HEK293 (cell line): ENCODE measurements around the gene FAM83C.
A peak's percentile ranks its signal among the peaks of the same experiment; 100 is the strongest.

Experiments used
- CTCF ChIA-PET: fragments of 350-600 bp; formaldehyde crosslinking; extraction: SDS; loops from one replicate; lab custom pipeline; 2021; ENCODE audit warnings: antibody characterized with exemption; lab: Yijun Ruan, JAX
- POLR2A ChIA-PET: fragments of 300-600 bp; formaldehyde crosslinking; extraction: SDS; loops from one replicate; lab custom pipeline; 2020; ENCODE audit warnings: antibody characterized with exemption, inconsistent platforms; lab: Yijun Ruan, JAX
- H3K27ac ChIP-seq: fragments of 200-500 bp; sonication (Bioruptor generic); 2 replicates; pipeline ENCODE4 v1.5.1; 2014; ENCODE audit warnings: low read depth, low read length, control low read depth, inconsistent platforms; ENCODE audit errors: extremely low read depth
- H3K36me3 ChIP-seq, 2 experiments: fragments of 200-500 bp in 1 of 2; sonication (Bioruptor generic) in 1 of 2; 1 replicate in 1 of 2; 2 replicates in 1 of 2; pipeline ENCODE4 v1.5.1; 2014 to 2017; ENCODE audit warnings: inconsistent platforms in 2 of 2, low read length in 2 of 2; ENCODE audit not compliant: control insufficient read depth in 2 of 2, insufficient read depth in 1 of 2
- H3K4me1 ChIP-seq: fragments of 200-500 bp; sonication (Bioruptor generic); 2 replicates; pipeline ENCODE4 v1.5.1; 2014; ENCODE audit warnings: mild to moderate bottlenecking, low read length, inconsistent platforms; ENCODE audit not compliant: control insufficient read depth, insufficient read depth
- H3K4me3 ChIP-seq: 2 replicates; pipeline ENCODE4 v1.5.1; 2011; ENCODE audit warnings: low read depth, mild to moderate bottlenecking, control low read depth, low read length, moderate library complexity
- H3K9me3 ChIP-seq: fragments of 200-500 bp; sonication (Bioruptor generic); 2 replicates; pipeline ENCODE4 v1.5.1; 2014; ENCODE audit warnings: low read depth, low read length, inconsistent platforms; ENCODE audit not compliant: control insufficient read depth, insufficient read depth
- HOXC10 ChIP-seq: sonication (generic); formaldehyde crosslinking; IDR thresholded peaks from 2 replicates; pipeline ENCODE4 v1.8.1; 2023; ENCODE audit warnings: mild to moderate bottlenecking, missing genetic modification reagents
- IKZF3 ChIP-seq: fragments of 450-650 bp; IDR thresholded peaks from 2 replicates; pipeline ENCODE4 v1.5.0; 2018; ENCODE audit warnings: missing biosample characterization, mild to moderate bottlenecking, missing genetic modification characterization, moderate library complexity
- KLF8 ChIP-seq: fragments of 450-650 bp; formaldehyde crosslinking; IDR thresholded peaks from 2 replicates; pipeline ENCODE4 v1.5.1; 2016; ENCODE audit warnings: missing biosample characterization, missing genetic modification characterization
- SCRT1 ChIP-seq: fragments of 450-650 bp; formaldehyde crosslinking; IDR thresholded peaks from 2 replicates; pipeline ENCODE4 v1.5.1; 2016; ENCODE audit warnings: missing biosample characterization, missing genetic modification characterization, borderline replicate concordance
- SCRT2 ChIP-seq: fragments of 450-650 bp; formaldehyde crosslinking; IDR thresholded peaks from 2 replicates; pipeline ENCODE4 v1.5.1; 2016; ENCODE audit warnings: missing biosample characterization, missing genetic modification characterization
- YY1 ChIP-seq: fragments of 450-650 bp; formaldehyde crosslinking; IDR thresholded peaks from 2 replicates; pipeline ENCODE4 v1.5.1; 2018; ENCODE audit warnings: missing biosample characterization, missing genetic modification characterization
- ZBTB1 ChIP-seq: fragments of 450-650 bp; formaldehyde crosslinking; IDR thresholded peaks from 2 replicates; pipeline ENCODE4 v1.5.1; 2016; ENCODE audit warnings: missing biosample characterization, missing genetic modification characterization
- ZFP69B ChIP-seq: fragments of 450-650 bp; formaldehyde crosslinking; IDR thresholded peaks from 2 replicates; pipeline ENCODE4 v1.5.1; 2016; ENCODE audit warnings: missing biosample characterization, missing genetic modification characterization
- ZNF121 ChIP-seq: fragments of 450-650 bp; formaldehyde crosslinking; IDR thresholded peaks from 2 replicates; pipeline ENCODE4 v1.5.1; 2016; ENCODE audit warnings: missing biosample characterization, missing genetic modification characterization
- ZNF175 ChIP-seq: fragments of 450-650 bp; formaldehyde crosslinking; IDR thresholded peaks from 2 replicates; pipeline ENCODE4 v1.5.1; 2016; ENCODE audit warnings: missing biosample characterization, missing genetic modification characterization
- ZNF24 ChIP-seq: fragments of 450-650 bp; formaldehyde crosslinking; IDR thresholded peaks from 2 replicates; pipeline ENCODE4 v1.5.1; 2016; ENCODE audit warnings: missing biosample characterization, missing genetic modification characterization
- ZNF37A ChIP-seq: fragments of 450-650 bp; IDR thresholded peaks from 2 replicates; pipeline ENCODE4 v1.5.1; 2018; ENCODE audit warnings: missing biosample characterization, missing genetic modification characterization
- ZNF473 ChIP-seq: fragments of 450-650 bp; formaldehyde crosslinking; IDR thresholded peaks from 2 replicates; pipeline ENCODE4 v1.5.1; 2017; ENCODE audit warnings: missing biosample characterization, missing genetic modification characterization
- ZNF596 ChIP-seq: fragments of 450-650 bp; IDR thresholded peaks from 2 replicates; pipeline ENCODE4 v1.5.0; 2018; ENCODE audit warnings: missing biosample characterization, mild to moderate bottlenecking, missing genetic modification characterization, moderate library complexity
- ZNF600 ChIP-seq: fragments of 450-650 bp; formaldehyde crosslinking; IDR thresholded peaks from 2 replicates; pipeline ENCODE4 v1.5.1; 2016; ENCODE audit warnings: missing biosample characterization, missing genetic modification characterization
- ZNF660 ChIP-seq: fragments of 450-650 bp; IDR thresholded peaks from 2 replicates; pipeline ENCODE4 v1.5.1; 2018; ENCODE audit warnings: missing biosample characterization, mild to moderate bottlenecking, missing genetic modification characterization
- TF ChIP-seq, protein P1 (sequence below): fragments of 450-650 bp; formaldehyde crosslinking; IDR thresholded peaks from 2 replicates; pipeline ENCODE4 v1.5.1; 2016; ENCODE audit warnings: missing biosample characterization, missing genetic modification characterization
- TF ChIP-seq, protein P2 (sequence below): fragments of 450-650 bp; formaldehyde crosslinking; IDR thresholded peaks from 2 replicates; pipeline ENCODE4 v1.5.1; 2016; ENCODE audit warnings: missing biosample characterization, missing genetic modification characterization
- TF ChIP-seq, protein P3 (sequence below): fragments of 450-650 bp; formaldehyde crosslinking; IDR thresholded peaks from 2 replicates; pipeline ENCODE4 v1.5.1; 2016; ENCODE audit warnings: missing biosample characterization, missing genetic modification characterization
- TF ChIP-seq, protein P4 (sequence below): fragments of 450-650 bp; formaldehyde crosslinking; IDR thresholded peaks from 2 replicates; pipeline ENCODE4 v1.5.1; 2016; ENCODE audit warnings: missing biosample characterization, missing genetic modification characterization
- TF ChIP-seq, protein P5 (sequence below): fragments of 450-650 bp; IDR thresholded peaks from 2 replicates; pipeline ENCODE4 v1.5.1; 2018; ENCODE audit warnings: missing biosample characterization, mild to moderate bottlenecking, missing genetic modification characterization
- TF ChIP-seq, protein P6 (sequence below): fragments of 450-650 bp; formaldehyde crosslinking; IDR thresholded peaks from 2 replicates; pipeline ENCODE4 v1.5.1; 2016; ENCODE audit warnings: missing biosample characterization, missing genetic modification characterization, borderline replicate concordance
- TF ChIP-seq, protein P7 (sequence below): fragments of 450-650 bp; formaldehyde crosslinking; IDR thresholded peaks from 2 replicates; pipeline ENCODE4 v1.5.1; 2016; ENCODE audit warnings: missing biosample characterization, missing genetic modification characterization

Gene FAM83C

DNA sequence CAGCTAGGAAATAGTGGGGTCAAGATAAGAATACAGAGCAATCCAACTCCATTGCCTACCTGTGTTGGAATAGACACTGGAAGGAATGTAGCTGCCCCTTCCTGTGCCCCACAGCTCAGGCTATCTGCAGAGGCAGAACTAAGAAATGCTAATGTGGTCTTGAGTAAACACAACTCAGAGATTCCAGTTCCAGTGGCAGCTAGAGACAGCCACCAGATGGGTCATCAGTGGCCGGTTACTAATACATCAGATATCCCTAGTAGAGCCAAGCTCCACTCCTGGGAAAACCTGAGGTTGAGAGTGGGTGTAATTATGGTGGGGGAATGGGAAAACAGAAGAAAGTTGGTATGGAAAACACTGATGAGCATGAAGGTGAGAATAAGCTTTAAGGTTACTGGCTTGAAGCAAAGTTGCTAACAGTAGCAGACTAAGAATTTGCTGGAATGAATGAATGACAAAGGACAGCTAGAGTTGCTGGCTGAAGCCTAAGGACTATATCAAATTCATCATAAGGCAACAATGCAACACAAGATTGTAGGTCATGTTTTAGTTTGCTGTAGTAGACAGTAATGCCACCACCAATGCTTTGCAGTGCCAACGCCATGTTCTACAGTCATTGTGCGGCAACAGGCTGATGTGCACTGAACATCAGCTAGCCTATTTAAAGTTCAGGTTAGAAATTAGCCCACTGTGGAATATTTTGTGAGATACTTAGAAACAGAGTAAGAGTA is 28.3 kb upstream of the FAM83C start (continued):
- TF ChIP-seq YY1 (tag by site-specific recombination) (no peak), ZNF600 (peak; percentile 98), SCRT1 (no peak), KLF8 (tag by site-specific recombination) (no peak), ZNF660 (tag by site-specific recombination) (peak; percentile 99), IKZF3 (tag by site-specific recombination) (no peak), ZNF596 (tag by site-specific recombination) (no peak), SCRT2 (0 out of 2 replicates have a peak, but pooled peaks have one; percentile 32), ZNF473 (tag by site-specific recombination) (no peak), ZNF24 (tag by site-specific recombination) (peak; percentile 51; the same call in 1 of the 2 replicates), ZNF175 (tag by site-specific recombination) (no peak), ZNF121 (tag by site-specific recombination) (no peak), HOXC10 (no peak), ZBTB1 (no peak)
- TF ChIP-seq, protein P1, sequence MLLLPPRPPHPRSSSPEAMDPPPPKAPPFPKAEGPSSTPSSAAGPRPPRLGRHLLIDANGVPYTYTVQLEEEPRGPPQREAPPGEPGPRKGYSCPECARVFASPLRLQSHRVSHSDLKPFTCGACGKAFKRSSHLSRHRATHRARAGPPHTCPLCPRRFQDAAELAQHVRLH, result no peak
- TF ChIP-seq, protein P2, sequence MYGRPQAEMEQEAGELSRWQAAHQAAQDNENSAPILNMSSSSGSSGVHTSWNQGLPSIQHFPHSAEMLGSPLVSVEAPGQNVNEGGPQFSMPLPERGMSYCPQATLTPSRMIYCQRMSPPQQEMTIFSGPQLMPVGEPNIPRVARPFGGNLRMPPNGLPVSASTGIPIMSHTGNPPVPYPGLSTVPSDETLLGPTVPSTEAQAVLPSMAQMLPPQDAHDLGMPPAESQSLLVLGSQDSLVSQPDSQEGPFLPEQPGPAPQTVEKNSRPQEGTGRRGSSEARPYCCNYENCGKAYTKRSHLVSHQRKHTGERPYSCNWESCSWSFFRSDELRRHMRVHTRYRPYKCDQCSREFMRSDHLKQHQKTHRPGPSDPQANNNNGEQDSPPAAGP (tag by site-specific recombination), result no peak
- TF ChIP-seq, protein P3, sequence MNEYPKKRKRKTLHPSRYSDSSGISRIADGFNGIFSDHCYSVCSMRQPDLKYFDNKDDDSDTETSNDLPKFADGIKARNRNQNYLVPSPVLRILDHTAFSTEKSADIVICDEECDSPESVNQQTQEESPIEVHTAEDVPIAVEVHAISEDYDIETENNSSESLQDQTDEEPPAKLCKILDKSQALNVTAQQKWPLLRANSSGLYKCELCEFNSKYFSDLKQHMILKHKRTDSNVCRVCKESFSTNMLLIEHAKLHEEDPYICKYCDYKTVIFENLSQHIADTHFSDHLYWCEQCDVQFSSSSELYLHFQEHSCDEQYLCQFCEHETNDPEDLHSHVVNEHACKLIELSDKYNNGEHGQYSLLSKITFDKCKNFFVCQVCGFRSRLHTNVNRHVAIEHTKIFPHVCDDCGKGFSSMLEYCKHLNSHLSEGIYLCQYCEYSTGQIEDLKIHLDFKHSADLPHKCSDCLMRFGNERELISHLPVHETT (tag by site-specific recombination), result 0 out of 2 replicates have a peak, but pooled peaks have one; percentile 27

DNA sequence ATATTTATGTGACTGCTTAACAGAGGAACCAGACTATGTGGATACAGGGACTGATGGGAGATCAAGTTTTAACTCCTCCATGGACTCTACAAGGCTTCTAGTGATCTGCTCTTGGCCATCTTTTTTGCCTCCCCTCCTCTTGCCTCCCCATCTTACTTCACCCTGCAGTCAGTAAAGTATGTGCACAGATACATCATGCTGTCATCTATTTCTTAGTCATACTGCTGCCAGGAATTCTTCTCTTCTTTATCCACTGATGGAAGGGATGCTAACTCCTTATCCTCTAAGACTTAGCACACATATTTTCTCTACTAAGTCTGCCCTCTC is 27.6 kb upstream of the FAM83C start:
- Histone ChIP-seq H3K4me3 (no peak overlapping the region), H3K4me1 (peaks cover 34% of the 10 kb centered on the region)
- TF ChIP-seq, protein P4, sequence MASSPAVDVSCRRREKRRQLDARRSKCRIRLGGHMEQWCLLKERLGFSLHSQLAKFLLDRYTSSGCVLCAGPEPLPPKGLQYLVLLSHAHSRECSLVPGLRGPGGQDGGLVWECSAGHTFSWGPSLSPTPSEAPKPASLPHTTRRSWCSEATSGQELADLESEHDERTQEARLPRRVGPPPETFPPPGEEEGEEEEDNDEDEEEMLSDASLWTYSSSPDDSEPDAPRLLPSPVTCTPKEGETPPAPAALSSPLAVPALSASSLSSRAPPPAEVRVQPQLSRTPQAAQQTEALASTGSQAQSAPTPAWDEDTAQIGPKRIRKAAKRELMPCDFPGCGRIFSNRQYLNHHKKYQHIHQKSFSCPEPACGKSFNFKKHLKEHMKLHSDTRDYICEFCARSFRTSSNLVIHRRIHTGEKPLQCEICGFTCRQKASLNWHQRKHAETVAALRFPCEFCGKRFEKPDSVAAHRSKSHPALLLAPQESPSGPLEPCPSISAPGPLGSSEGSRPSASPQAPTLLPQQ (tag by site-specific recombination), result peak; percentile 83; the same call in 1 of the 2 replicates
- TF ChIP-seq, protein P5, sequence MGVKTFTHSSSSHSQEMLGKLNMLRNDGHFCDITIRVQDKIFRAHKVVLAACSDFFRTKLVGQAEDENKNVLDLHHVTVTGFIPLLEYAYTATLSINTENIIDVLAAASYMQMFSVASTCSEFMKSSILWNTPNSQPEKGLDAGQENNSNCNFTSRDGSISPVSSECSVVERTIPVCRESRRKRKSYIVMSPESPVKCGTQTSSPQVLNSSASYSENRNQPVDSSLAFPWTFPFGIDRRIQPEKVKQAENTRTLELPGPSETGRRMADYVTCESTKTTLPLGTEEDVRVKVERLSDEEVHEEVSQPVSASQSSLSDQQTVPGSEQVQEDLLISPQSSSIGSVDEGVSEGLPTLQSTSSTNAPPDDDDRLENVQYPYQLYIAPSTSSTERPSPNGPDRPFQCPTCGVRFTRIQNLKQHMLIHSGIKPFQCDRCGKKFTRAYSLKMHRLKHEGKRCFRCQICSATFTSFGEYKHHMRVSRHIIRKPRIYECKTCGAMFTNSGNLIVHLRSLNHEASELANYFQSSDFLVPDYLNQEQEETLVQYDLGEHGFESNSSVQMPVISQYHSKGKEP (tag by site-specific recombination), result no peak
- TF ChIP-seq ZNF37A (tag by site-specific recombination), result no peak
- TF ChIP-seq, protein P6, sequence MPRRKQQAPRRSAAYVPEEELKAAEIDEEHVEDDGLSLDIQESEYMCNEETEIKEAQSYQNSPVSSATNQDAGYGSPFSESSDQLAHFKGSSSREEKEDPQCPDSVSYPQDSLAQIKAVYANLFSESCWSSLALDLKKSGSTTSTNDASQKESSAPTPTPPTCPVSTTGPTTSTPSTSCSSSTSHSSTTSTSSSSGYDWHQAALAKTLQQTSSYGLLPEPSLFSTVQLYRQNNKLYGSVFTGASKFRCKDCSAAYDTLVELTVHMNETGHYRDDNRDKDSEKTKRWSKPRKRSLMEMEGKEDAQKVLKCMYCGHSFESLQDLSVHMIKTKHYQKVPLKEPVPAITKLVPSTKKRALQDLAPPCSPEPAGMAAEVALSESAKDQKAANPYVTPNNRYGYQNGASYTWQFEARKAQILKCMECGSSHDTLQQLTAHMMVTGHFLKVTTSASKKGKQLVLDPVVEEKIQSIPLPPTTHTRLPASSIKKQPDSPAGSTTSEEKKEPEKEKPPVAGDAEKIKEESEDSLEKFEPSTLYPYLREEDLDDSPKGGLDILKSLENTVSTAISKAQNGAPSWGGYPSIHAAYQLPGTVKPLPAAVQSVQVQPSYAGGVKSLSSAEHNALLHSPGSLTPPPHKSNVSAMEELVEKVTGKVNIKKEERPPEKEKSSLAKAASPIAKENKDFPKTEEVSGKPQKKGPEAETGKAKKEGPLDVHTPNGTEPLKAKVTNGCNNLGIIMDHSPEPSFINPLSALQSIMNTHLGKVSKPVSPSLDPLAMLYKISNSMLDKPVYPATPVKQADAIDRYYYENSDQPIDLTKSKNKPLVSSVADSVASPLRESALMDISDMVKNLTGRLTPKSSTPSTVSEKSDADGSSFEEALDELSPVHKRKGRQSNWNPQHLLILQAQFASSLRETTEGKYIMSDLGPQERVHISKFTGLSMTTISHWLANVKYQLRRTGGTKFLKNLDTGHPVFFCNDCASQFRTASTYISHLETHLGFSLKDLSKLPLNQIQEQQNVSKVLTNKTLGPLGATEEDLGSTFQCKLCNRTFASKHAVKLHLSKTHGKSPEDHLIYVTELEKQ, result peak; percentile 63
- peak; percentile 46; the same call in 1 of the 2 replicates for TF ChIP-seq ZFP69B (tag by site-specific recombination)
- TF ChIP-seq, protein P7, sequence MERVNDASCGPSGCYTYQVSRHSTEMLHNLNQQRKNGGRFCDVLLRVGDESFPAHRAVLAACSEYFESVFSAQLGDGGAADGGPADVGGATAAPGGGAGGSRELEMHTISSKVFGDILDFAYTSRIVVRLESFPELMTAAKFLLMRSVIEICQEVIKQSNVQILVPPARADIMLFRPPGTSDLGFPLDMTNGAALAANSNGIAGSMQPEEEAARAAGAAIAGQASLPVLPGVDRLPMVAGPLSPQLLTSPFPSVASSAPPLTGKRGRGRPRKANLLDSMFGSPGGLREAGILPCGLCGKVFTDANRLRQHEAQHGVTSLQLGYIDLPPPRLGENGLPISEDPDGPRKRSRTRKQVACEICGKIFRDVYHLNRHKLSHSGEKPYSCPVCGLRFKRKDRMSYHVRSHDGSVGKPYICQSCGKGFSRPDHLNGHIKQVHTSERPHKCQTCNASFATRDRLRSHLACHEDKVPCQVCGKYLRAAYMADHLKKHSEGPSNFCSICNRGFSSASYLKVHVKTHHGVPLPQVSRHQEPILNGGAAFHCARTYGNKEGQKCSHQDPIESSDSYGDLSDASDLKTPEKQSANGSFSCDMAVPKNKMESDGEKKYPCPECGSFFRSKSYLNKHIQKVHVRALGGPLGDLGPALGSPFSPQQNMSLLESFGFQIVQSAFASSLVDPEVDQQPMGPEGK, result peak; percentile 18
- TF ChIP-seq, all 188 proteins: peak for 4
- no peaks in the 10 kb centered on the region for H3K9me3 ChIP-seq
- peak overlapping the region; percentile 54 for H3K27ac ChIP-seq
- CTCF ChIA-PET, result interaction anchor here (2.6 to 3.6 kb wide), 3 partner anchors 10 to 16 kb away, joined by 22 to 66 read pairs (median 49); no protein-coding TSS in a partner anchor
- POLR2A ChIA-PET, result interaction anchor here (0.9 to 2.9 kb wide), 3 partner anchors 14 to 135 kb away, joined by 4 to 14 read pairs (median 5); partner anchors contain the start of gene EIF6
- no peaks in the 10 kb centered on the region for H3K36me3 ChIP-seq
